ENCODE data around the gene ENO4. TPM values are rescaled to one million over a fixed set of nuclear protein-coding genes. Genes with fewer than 3 reads are reported as not detected.

The ENO4 gene
- total RNA-seq, 1 experiment from 2014 or later, result not detected

GRCh38 chr10:116829711-116830110 lies 19.6 kb upstream of the ENO4 start:
- DNase-seq (ENCODE audit: low spot score), result no peak

- no peak for DNase-seq (ENCODE audit: low spot score)
Observed at GRCh38 chr10:116831086-116831485, 18.2 kb upstream of the ENO4 start.

GRCh38 chr10:116831790-116832189 lies 17.5 kb upstream of the ENO4 start:
- DNase-seq (ENCODE audit: low spot score), result no peak

- no peak for DNase-seq (ENCODE audit: low spot score)
Observed at GRCh38 chr10:116833986-116834985, 15.0 kb upstream of the ENO4 start.

GRCh38 chr10:116835658-116836057 lies 13.6 kb upstream of the ENO4 start:
- DNase-seq (ENCODE audit: low spot score), result no peak

- DNase-seq (ENCODE audit: low spot score), result no peak
Observed at GRCh38 chr10:116836083-116836482, 13.2 kb upstream of the ENO4 start.

- DNase-seq (ENCODE audit: low spot score), result peak; percentile 21
Observed at GRCh38 chr10:116836902-116837523, 12.3 kb upstream of the ENO4 start.

- DNase-seq (ENCODE audit: low spot score), result no peak
Observed at GRCh38 chr10:116838143-116838725, 11.1 kb upstream of the ENO4 start.

- DNase-seq (ENCODE audit: low spot score), result no peak
Observed at GRCh38 chr10:116840389-116841075, 8.8 kb upstream of the ENO4 start.

GRCh38 chr10:116845823-116846222 lies 3.5 kb upstream of the ENO4 start:
- DNase-seq (ENCODE audit: low spot score), result no peak

- no peak for DNase-seq (ENCODE audit: low spot score)
Observed at GRCh38 chr10:116848032-116848943, 1.0 kb upstream of the ENO4 start.

GRCh38 chr10:116848944-116849247 lies 403 bp upstream of the ENO4 start:
- DNase-seq (ENCODE audit: low spot score), result no peak

GRCh38 chr10:116850058-116850611 lies 836 bp downstream of the ENO4 start:
- DNase-seq (ENCODE audit: low spot score), result no peak

- DNase-seq (ENCODE audit: low spot score), result peak; percentile 38
Observed at GRCh38 chr10:116852246-116852645, 2.9 kb downstream of the ENO4 start.

- DNase-seq (ENCODE audit: low spot score), result no peak
Observed at GRCh38 chr10:116853287-116853686, 4.0 kb downstream of the ENO4 start.

- no peak for DNase-seq (ENCODE audit: low spot score)
Observed at GRCh38 chr10:116853701-116854100, 4.4 kb downstream of the ENO4 start.

GRCh38 chr10:116857156-116857555 lies 7.9 kb downstream of the ENO4 start:
- DNase-seq (ENCODE audit: low spot score), result no peak

- DNase-seq (ENCODE audit: low spot score), result no peak
Observed at GRCh38 chr10:116861796-116862195, 12.5 kb downstream of the ENO4 start.

GRCh38 chr10:116864436-116864835 lies 15.1 kb downstream of the ENO4 start:
- DNase-seq (ENCODE audit: low spot score), result no peak

GRCh38 chr10:116866066-116866465 lies 16.8 kb downstream of the ENO4 start:
- DNase-seq (ENCODE audit: low spot score), result no peak
